H1 (cell line): ENCODE results near the gene MUC5B. TPM values are rescaled to one million over a fixed set of nuclear protein-coding genes. Genes with fewer than 3 reads are reported as not detected.

ENCODE experiments used
- CTCF ChIA-PET: fragments of 300-600 bp; sonication (Branson Sonifier 250); formaldehyde crosslinking; loops from one replicate; lab custom pipeline; 2021; ENCODE audit not compliant: partially characterized antibody; lab: Charles Lee
- POLR2A ChIA-PET: fragments of 300-600 bp; sonication (Branson Sonifier 250); formaldehyde crosslinking; loops from one replicate; lab custom pipeline; 2021; ENCODE audit warnings: inconsistent platforms; ENCODE audit not compliant: partially characterized antibody; lab: Charles Lee
- DNase-seq, 2 experiments: peaks; one replicate each; pipeline versions ENCODE4 v3.0.0 to v3.0.0-alpha.2; 2010 to 2022; ENCODE audit warnings: low spot score in 2 of 2, low read depth in 1 of 2, mixed read lengths in 1 of 2
- FAIRE-seq: peaks from 2 replicates; lab custom pipeline; 2011; peaks lifted over from hg19 to GRCh38; lab: Jason Lieb, UNC
- H2AFZ ChIP-seq: 2 replicates; pipeline ENCODE4 v1.8.1; 2012; ENCODE audit warnings: low read length, inconsistent platforms
- H2AK5ac ChIP-seq: 2 replicates; pipeline ENCODE4 v1.6.1; 2013; ENCODE audit warnings: low read depth, low read length
- H2BK120ac ChIP-seq: replicated peaks from 2 replicates; pipeline ENCODE3; 2013; ENCODE audit warnings: low read depth, low read length, inconsistent platforms
- H2BK12ac ChIP-seq: 2 replicates; pipeline ENCODE4 v1.6.1; 2013; ENCODE audit warnings: low read depth, low read length
- H2BK15ac ChIP-seq: 2 replicates; pipeline ENCODE4 v1.6.1; 2013; ENCODE audit warnings: low read length
- H2BK20ac ChIP-seq: 2 replicates; pipeline ENCODE4 v1.6.1; 2013; ENCODE audit warnings: low read length
- H2BK5ac ChIP-seq: 2 replicates; pipeline ENCODE4 v1.6.1; 2013; ENCODE audit warnings: low read depth, low read length
- H3K14ac ChIP-seq: 2 replicates; pipeline ENCODE4 v1.6.1; 2013; ENCODE audit warnings: inconsistent platforms; ENCODE audit not compliant: insufficient read length
- H3K18ac ChIP-seq: 2 replicates; pipeline ENCODE4 v1.6.1; 2013; ENCODE audit warnings: low read length; ENCODE audit errors: extremely low read depth
- H3K23ac ChIP-seq: 2 replicates; pipeline ENCODE4 v1.6.1; 2013; ENCODE audit warnings: inconsistent platforms; ENCODE audit not compliant: insufficient read length
- H3K23me2 ChIP-seq: 2 replicates; pipeline ENCODE4 v1.6.1; 2013; ENCODE audit warnings: low read depth, low read length
- H3K27ac ChIP-seq: 2 replicates; pipeline ENCODE4 v1.6.1; 2011; ENCODE audit warnings: low read depth, low read length, inconsistent platforms
- H3K27me3 ChIP-seq, 4 experiments: replicated peaks in 1 of 4; 1 replicate in 1 of 4; 2 replicates in 3 of 4; pipeline versions ENCODE4 v1.6.1 to v1.8.1; 2011 to 2013; ENCODE audit warnings: low read length in 3 of 4, mild to moderate bottlenecking in 3 of 4, inconsistent platforms in 2 of 4, mixed read lengths in 2 of 4, moderate library complexity in 1 of 4; ENCODE audit not compliant: control insufficient read depth in 3 of 4, insufficient read depth in 3 of 4; ENCODE audit errors: extremely low read depth in 1 of 4
- H3K36me3 ChIP-seq, 4 experiments: 2 replicates each; pipeline versions ENCODE4 v1.6.1 to v1.8.1; 2011 to 2013; ENCODE audit warnings: mild to moderate bottlenecking in 4 of 4, low read length in 3 of 4, moderate library complexity in 2 of 4, control low read depth in 1 of 4, inconsistent platforms in 1 of 4; ENCODE audit not compliant: insufficient read depth in 4 of 4, control insufficient read depth in 2 of 4
- H3K4ac ChIP-seq: replicated peaks from 2 replicates; pipeline ENCODE3; 2013; ENCODE audit warnings: low read length, low read depth, mixed read lengths, inconsistent platforms; ENCODE audit not compliant: insufficient read length
- H3K4me1 ChIP-seq, 4 experiments: replicated peaks in 1 of 4; 1 replicate in 1 of 4; 2 replicates in 3 of 4; pipeline versions ENCODE4 v1.6.1 to v1.8.1; 2011 to 2013; ENCODE audit warnings: low read length in 3 of 4, inconsistent platforms in 2 of 4, mixed read lengths in 1 of 4; ENCODE audit not compliant: insufficient read depth in 4 of 4, control insufficient read depth in 3 of 4
- H3K4me2 ChIP-seq, 2 experiments: 2 replicates each; pipeline versions ENCODE4 v1.6.1 to v1.8.1; 2011 to 2013; ENCODE audit warnings: low read depth in 2 of 2, low read length in 2 of 2, control low read depth in 1 of 2, inconsistent platforms in 1 of 2, mild to moderate bottlenecking in 1 of 2; ENCODE audit not compliant: insufficient read depth in 1 of 2
- H3K4me3 ChIP-seq, 4 experiments: fragments of 200-600, 300-600 bp in 1 of 4; sonication (generic), shearing (Covaris generic), sonication (Bioruptor Twin) in 1 of 4; 2 replicates each; pipeline versions ENCODE4 v1.5.1 to v1.8.1; 2011 to 2016; ENCODE audit warnings: low read length in 4 of 4, low read depth in 3 of 4, control low read depth in 2 of 4, inconsistent platforms in 2 of 4, mild to moderate bottlenecking in 2 of 4, mixed read lengths in 1 of 4, moderate library complexity in 1 of 4; ENCODE audit not compliant: insufficient read depth in 2 of 4; ENCODE audit errors: extremely low read depth in 1 of 4
- H3K56ac ChIP-seq: replicated peaks from 2 replicates; pipeline ENCODE3; 2013; ENCODE audit warnings: low read depth, mild to moderate bottlenecking, mixed read lengths, low read length, inconsistent platforms; ENCODE audit not compliant: insufficient read length
- H3K79me1 ChIP-seq: 2 replicates; pipeline ENCODE4 v1.6.1; 2013; ENCODE audit warnings: low read depth, low read length, control low read depth
- H3K79me2 ChIP-seq, 2 experiments: 2 replicates each; pipeline versions ENCODE4 v1.6.1 to v1.8.1; 2012 to 2013; ENCODE audit warnings: low read length in 2 of 2, mild to moderate bottlenecking in 2 of 2, inconsistent platforms in 1 of 2; ENCODE audit not compliant: insufficient read depth in 2 of 2, control insufficient read depth in 1 of 2
- H3K9ac ChIP-seq, 4 experiments: replicated peaks in 1 of 4; 1 replicate in 1 of 4; 2 replicates in 3 of 4; pipeline versions ENCODE4 v1.6.1 to v1.8.1; 2011 to 2013; ENCODE audit warnings: low read depth in 3 of 4, low read length in 3 of 4, control low read depth in 2 of 4, mild to moderate bottlenecking in 2 of 4, moderate library complexity in 2 of 4, inconsistent platforms in 1 of 4; ENCODE audit errors: extremely low read depth in 1 of 4
- H3K9me3 ChIP-seq, 2 experiments: 2 replicates each; pipeline versions ENCODE4 v1.6.1 to v1.8.1; 2012 to 2013; ENCODE audit warnings: mild to moderate bottlenecking in 2 of 2, moderate library complexity in 2 of 2, control low read depth in 1 of 2, inconsistent platforms in 1 of 2, low read depth in 1 of 2, low read length in 1 of 2, mixed read lengths in 1 of 2; ENCODE audit not compliant: insufficient read depth in 2 of 2
- H4K20me1 ChIP-seq, 2 experiments: replicated peaks in 1 of 2; 2 replicates each; pipeline versions ENCODE3 to v1.8.1; 2011 to 2013; ENCODE audit warnings: inconsistent platforms in 2 of 2, low read length in 2 of 2, mild to moderate bottlenecking in 1 of 2; ENCODE audit not compliant: insufficient read depth in 2 of 2, control insufficient read depth in 1 of 2
- H4K5ac ChIP-seq: 2 replicates; pipeline ENCODE4 v1.6.1; 2013; ENCODE audit warnings: low read length, low read depth, mixed read lengths, inconsistent platforms; ENCODE audit not compliant: insufficient read length
- H4K8ac ChIP-seq: 2 replicates; pipeline ENCODE4 v1.8.0; 2013; ENCODE audit warnings: mild to moderate bottlenecking, moderate library complexity, low read length, inconsistent platforms; ENCODE audit not compliant: insufficient read depth; ENCODE audit errors: extremely low read depth
- H4K91ac ChIP-seq: replicated peaks from 2 replicates; pipeline ENCODE3; 2013; ENCODE audit warnings: low read length, mixed read lengths, inconsistent platforms; ENCODE audit not compliant: insufficient read length
- BRCA1 ChIP-seq: IDR thresholded peaks from 2 replicates; pipeline ENCODE4 v1.6.1; 2012; ENCODE audit warnings: low read depth, low read length, improper control_type of control experiment
- CTBP2 ChIP-seq: IDR thresholded peaks from 2 replicates; pipeline ENCODE4 v1.7.0; 2011; ENCODE audit warnings: borderline replicate concordance, mild to moderate bottlenecking, moderate library complexity, mixed read lengths, low read length; ENCODE audit not compliant: insufficient read depth, insufficient read length
- EP300 ChIP-seq, 2 experiments: IDR thresholded peaks; 1 replicate in 1 of 2; 2 replicates in 1 of 2; pipeline ENCODE4 v1.6.1; 2011 to 2012; ENCODE audit warnings: low read depth in 2 of 2, low read length in 2 of 2, mild to moderate bottlenecking in 2 of 2, borderline replicate concordance in 1 of 2, inconsistent platforms in 1 of 2, moderate library complexity in 1 of 2
- KDM5A ChIP-seq: fragments of 200-600 bp; IDR thresholded peaks from 2 replicates; pipeline ENCODE4 v1.7.1; 2012; ENCODE audit warnings: mild to moderate bottlenecking, low read length, inconsistent platforms, mixed read lengths
- POLR2AphosphoS5 ChIP-seq: IDR thresholded peaks from 2 replicates; pipeline ENCODE4 v1.6.1; 2011; ENCODE audit warnings: low read depth, low read length
- SRF ChIP-seq: IDR thresholded peaks from 2 replicates; pipeline ENCODE4 v1.6.1; 2011; ENCODE audit warnings: mild to moderate bottlenecking, low read depth, low read length, moderate library complexity
- TAF1 ChIP-seq: IDR thresholded peaks from 2 replicates; pipeline ENCODE4 v1.6.1; 2011; ENCODE audit warnings: mild to moderate bottlenecking, low read depth, low read length
- TCF12 ChIP-seq: IDR thresholded peaks from 2 replicates; pipeline ENCODE4 v1.6.1; 2011; ENCODE audit warnings: low read depth, mild to moderate bottlenecking, low read length
- WGBS, 2 experiments: shearing (Covaris generic) in 1 of 2; methylation state at CpG; one replicate each; pipeline versions ENCODE4 v1.1.6 to v1.1.7; 2013 to 2015; ENCODE audit warnings: low lambda C conversion rate in 2 of 2, mixed read lengths in 2 of 2, inconsistent platforms in 1 of 2, low coverage in 1 of 2, missing lambda C conversion rate in 1 of 2; ENCODE audit not compliant: insufficient replicate concordance in 2 of 2, insufficient coverage in 1 of 2, insufficient read length in 1 of 2; ENCODE audit errors: extremely low coverage in 1 of 2, missing lambda C conversion rate in 1 of 2; 5-methylcytosine and 5-hydroxymethylcytosine counted together
- polyA plus RNA-seq, 7 experiments: library from polyadenylated mRNA; depleted of rRNA in 3 of 7; stranded (reverse) in 5 of 7; unstranded in 2 of 7; fragments of >200 nt in 5 of 7; fragments of 200-250 nt in 2 of 7; gene quantifications; 1 replicate in 5 of 7; 2 replicates in 1 of 7; 4 replicates in 1 of 7; pipeline versions ENCODE4 v1.2.1 to v1.2.3, GENCODE V29; 2011 to 2013; ENCODE audit warnings: missing spikeins in 2 of 7, mixed read lengths in 2 of 7
- total RNA-seq: library from RNA; stranded (reverse); fragmentation: NEBNext Ultra II Directional; extraction: Animal tissue kit (Norgen Biotek cat#: 25700); gene quantifications from 2 replicates; pipeline ENCODE4 v1.2.1, GENCODE V29; 2021

Gene MUC5B
- total and polyA plus RNA-seq, 2 of the 8 experiments (the other 6 are each of a cell fraction or from before 2014, with no cell fraction given): 0.02 to 0.03 TPM

DNA sequence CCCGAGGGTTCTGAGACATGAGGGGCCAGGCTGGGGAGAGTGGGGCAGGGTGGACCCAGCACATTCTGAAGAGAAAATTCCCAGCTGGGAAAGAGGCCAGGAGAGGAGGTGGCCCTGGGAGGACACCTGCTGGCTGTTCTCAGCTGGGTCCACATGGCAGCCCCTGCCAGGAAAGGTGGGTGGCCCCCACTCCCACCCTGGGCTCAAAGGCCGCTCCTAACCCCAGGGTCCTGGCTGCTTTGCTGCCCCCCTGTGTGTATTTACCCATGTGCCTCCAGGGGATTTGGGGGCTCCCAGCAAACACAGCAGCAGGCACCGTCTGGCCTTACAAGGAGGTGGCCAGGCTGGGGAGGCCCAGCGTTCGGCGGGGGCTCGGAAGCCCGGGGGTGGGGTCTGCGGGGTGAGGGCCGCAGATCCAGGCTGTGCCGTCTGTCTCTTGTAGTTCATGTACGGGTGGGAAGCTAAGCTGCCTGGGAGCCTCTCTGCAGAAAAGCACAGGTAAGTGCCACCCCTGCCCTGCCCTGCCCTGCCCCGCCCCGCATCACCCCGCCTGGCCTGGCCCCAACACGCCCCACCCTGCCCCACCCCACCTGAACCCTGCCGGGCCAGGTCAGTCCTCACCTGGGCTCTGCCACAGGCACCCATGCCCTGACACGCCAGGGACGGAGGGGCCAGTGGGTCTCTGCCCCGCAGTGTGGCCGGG, 10.6 kb downstream of the MUC5B start:
- CTCF ChIA-PET: interaction anchor here (1.0 kb wide), 1 partner anchor 33 kb away, joined by 3 read pairs; no protein-coding TSS in a partner anchor
- DNase-seq (peak in 1 of 2 experiments; percentile 33), FAIRE-seq (no peak)

More for the DNA sequence above, 10.6 kb downstream of the MUC5B start:
- no peaks in the 10 kb centered on the region for H3K36me3 ChIP-seq
- no peak overlapping the region for H2BK12ac ChIP-seq
- no peak overlapping the region for H3K4ac ChIP-seq
- no peaks in the 10 kb centered on the region for H3K27me3 ChIP-seq
- H2BK5ac ChIP-seq: no peak overlapping the region
- H3K56ac ChIP-seq: no peak overlapping the region
- H3K4me1 ChIP-seq: no peaks in the 10 kb centered on the region; a peak in 1 of 7 replicates
- WGBS, 2 experiments: 83% methylated on average over 2 of the region's 21 CpGs; no CpG with 5 or more reads in 1 of the 2 experiments
- no peak overlapping the region for H2BK120ac ChIP-seq
- no peaks in the 10 kb centered on the region; a peak in 1 of 4 replicates for H3K9me3 ChIP-seq
- H3K79me2 ChIP-seq: no peaks in the 10 kb centered on the region
- no peak overlapping the region for H3K4me3 ChIP-seq
- H2BK20ac ChIP-seq: no peak overlapping the region
- H3K27ac ChIP-seq: no peak overlapping the region
- H4K20me1 ChIP-seq: no peaks in the 10 kb centered on the region
- H3K14ac ChIP-seq: no peak overlapping the region
- H2BK15ac ChIP-seq: no peak overlapping the region
- H4K5ac ChIP-seq: no peak overlapping the region
- H3K23me2 ChIP-seq: no peaks in the 10 kb centered on the region
- no peak overlapping the region for H3K9ac ChIP-seq
- POLR2A ChIA-PET: no interaction called here
- peak overlapping the region; percentile 5; the same call in 1 of the 2 replicates for H4K8ac ChIP-seq
- no peak overlapping the region for H2AK5ac ChIP-seq
- no peak overlapping the region for H4K91ac ChIP-seq
- no peak overlapping the region for H3K23ac ChIP-seq
- no peak overlapping the region for H2AFZ ChIP-seq
- TF ChIP-seq SRF (no peak), BRCA1 (no peak), CTBP2 (no peak), TAF1 (no peak), EP300 (IDR thresholded peaks at IDR 0.05; ENCODE audit: borderline replicate concordance in 1 of 2, low read depth in 2 of 2, low read length in 2 of 2) (no peak), TCF12 (no peak), POLR2AphosphoS5 (no peak), KDM5A (no peak)
- H3K4me2 ChIP-seq: no peak overlapping the region
- H3K79me1 ChIP-seq: no peaks in the 10 kb centered on the region
- H3K18ac ChIP-seq: no peak overlapping the region
